PC-9 (cell line): ENCODE results near the gene MEPE. TPM values are rescaled to one million over a fixed set of nuclear protein-coding genes. Genes with fewer than 3 reads are reported as not detected.

ENCODE experiments used
- BruUV-seq: library from RNA; stranded (reverse); fragments of 400-500 nt; replicated peaks from 2 replicates; lab custom pipeline; 2021; lab: Mats Ljungman, UMichigan
- CTCF ChIA-PET: fragments of 300-600 bp; sonication (Branson Sonifier 250); formaldehyde crosslinking; loops from one replicate; lab custom pipeline; 2022; ENCODE audit warnings: antibody characterized with exemption; lab: Charles Lee
- POLR2A ChIA-PET: fragments of 300-600 bp; sonication (Branson Sonifier 250); formaldehyde crosslinking; loops from one replicate; lab custom pipeline; 2022; ENCODE audit warnings: antibody characterized with exemption; ENCODE audit not compliant: unreplicated experiment; lab: Charles Lee
- DNase-seq, 2 experiments: peaks; one replicate each; pipeline versions ENCODE4 v3.0.0 to v3.0.0-alpha.2; 2015 to 2022; ENCODE audit warnings: mixed read lengths in 1 of 2
- H2AFZ ChIP-seq: fragments of 200-600 bp; sonication (generic); 2 replicates; pipeline ENCODE4 v1.8.1; 2017; ENCODE audit warnings: antibody characterized with exemption
- H3F3A ChIP-seq: fragments of 200-600 bp; sonication (generic); 2 replicates; pipeline ENCODE4 v1.8.1; 2017; ENCODE audit warnings: antibody characterized with exemption, mild to moderate bottlenecking, low read depth; ENCODE audit not compliant: insufficient read depth
- H3K27ac ChIP-seq: fragments of 200-600 bp; sonication (generic); 2 replicates; pipeline ENCODE4 v1.6.1; 2016; ENCODE audit warnings: mixed run types
- H3K27me3 ChIP-seq: fragments of 200-600 bp; sonication (generic); 2 replicates; pipeline ENCODE4 v1.6.1; 2016; ENCODE audit warnings: low read depth, mixed run types; ENCODE audit not compliant: insufficient read depth
- H3K36me3 ChIP-seq: fragments of 200-600 bp; sonication (generic); 2 replicates; pipeline ENCODE4 v1.6.1; 2016; ENCODE audit warnings: low read depth, mixed run types
- H3K4me1 ChIP-seq: fragments of 200-600 bp; sonication (generic); replicated peaks from 2 replicates; pipeline ENCODE4 v1.6.1; 2016; ENCODE audit warnings: mixed run types; ENCODE audit not compliant: insufficient read depth
- H3K4me2 ChIP-seq: fragments of 200-600 bp; sonication (generic); 2 replicates; pipeline ENCODE4 v1.6.1; 2017; ENCODE audit warnings: mixed run types
- H3K4me3 ChIP-seq: fragments of 200-600 bp; sonication (generic); 2 replicates; pipeline ENCODE4 v1.6.1; 2016; ENCODE audit warnings: mixed run types
- H3K79me2 ChIP-seq: fragments of 200-600 bp; sonication (generic); 2 replicates; pipeline ENCODE4 v1.6.1; 2017; ENCODE audit warnings: low read depth, mixed run types
- H3K9me2 ChIP-seq: fragments of 200-600 bp; sonication (generic); 2 replicates; pipeline ENCODE4 v1.8.1; 2017; ENCODE audit warnings: mild to moderate bottlenecking; ENCODE audit not compliant: insufficient read depth
- H3K9me3 ChIP-seq: fragments of 200-600 bp; sonication (generic); 2 replicates; pipeline ENCODE4 v1.8.1; 2016; ENCODE audit warnings: low read depth; ENCODE audit not compliant: insufficient read depth
- H4K20me1 ChIP-seq: fragments of 200-600 bp; sonication (generic); 2 replicates; pipeline ENCODE4 v1.8.1; 2017; ENCODE audit not compliant: insufficient read depth
- CTCF ChIP-seq: fragments of 200-600 bp; sonication (generic); conservative IDR thresholded peaks from 2 replicates; pipeline ENCODE4 v1.6.1; 2017; ENCODE audit warnings: mixed run types, antibody characterized with exemption, mild to moderate bottlenecking, moderate library complexity
- EZH2 ChIP-seq: fragments of 200-600 bp; sonication (generic); IDR thresholded peaks from 2 replicates; pipeline ENCODE4 v1.8.0; 2017; ENCODE audit warnings: antibody characterized with exemption, low read depth
- intact Hi-C: fragments of 100-400 bp; cut with micrococcal nuclease; formaldehyde crosslinking; loops from one replicate; pipeline ENCODE4 v1.10.0; 2022; ENCODE audit not compliant: unreplicated experiment
- total RNA-seq: library from RNA; stranded (reverse); gene quantifications from 2 replicates; pipeline ENCODE4 v1.2.3, GENCODE V29; 2021

Gene MEPE
- total RNA-seq, 1 experiment from 2014 or later: not detected

GRCh38 chr4:87823724-87824123 is 9.0 kb upstream of the MEPE start:
- no peaks in the 10 kb centered on the region for H3K36me3 ChIP-seq
- CTCF ChIA-PET: no interaction called here
- no peaks in the 10 kb centered on the region for H3K9me2 ChIP-seq
- TF ChIP-seq EZH2 (no peak), CTCF (no peak)
- POLR2A ChIA-PET: no interaction called here
- H3K27me3 ChIP-seq: no peaks in the 10 kb centered on the region
- no peaks in the 10 kb centered on the region for H3K79me2 ChIP-seq
- DNase-seq: no peak
- H3K27ac ChIP-seq: no peak overlapping the region
- no peak overlapping the region for H3K4me3 ChIP-seq
- H4K20me1 ChIP-seq: no peaks in the 10 kb centered on the region
- no peaks in the 10 kb centered on the region for H3K9me3 ChIP-seq
- intact Hi-C loops: no loop called here
- peaks cover 7% of the 10 kb centered on the region; the same call in 1 of the 2 replicates for H3K4me1 ChIP-seq
- no TSS peak for BruUV-seq
- H3K4me2 ChIP-seq: no peak overlapping the region
- H2AFZ ChIP-seq: no peak overlapping the region
- no peaks in the 10 kb centered on the region for H3F3A ChIP-seq

- no peaks in the 10 kb centered on the region for H3K9me2 ChIP-seq
- H3K4me1 ChIP-seq: peaks cover 5% of the 10 kb centered on the region; the same call in 1 of the 2 replicates
- CTCF ChIA-PET: no interaction called here
- POLR2A ChIA-PET: no interaction called here
- no peak overlapping the region for H2AFZ ChIP-seq
- intact Hi-C loops: no loop called here
- H3K27ac ChIP-seq: no peak overlapping the region
- no peak for DNase-seq
- H3K4me3 ChIP-seq: no peak overlapping the region
- no peak for TF ChIP-seq CTCF
- H3K4me2 ChIP-seq: no peak overlapping the region
- H3K27me3 ChIP-seq: no peaks in the 10 kb centered on the region
- no peaks in the 10 kb centered on the region for H3K79me2 ChIP-seq
- no peaks in the 10 kb centered on the region for H3K36me3 ChIP-seq
- H3F3A ChIP-seq: no peaks in the 10 kb centered on the region
- no peaks in the 10 kb centered on the region for H4K20me1 ChIP-seq
- no TSS peak for BruUV-seq
- no peaks in the 10 kb centered on the region for H3K9me3 ChIP-seq
These were observed 8.4 kb upstream of the MEPE start for GRCh38 chr4:87824352-87824751.

DNA sequence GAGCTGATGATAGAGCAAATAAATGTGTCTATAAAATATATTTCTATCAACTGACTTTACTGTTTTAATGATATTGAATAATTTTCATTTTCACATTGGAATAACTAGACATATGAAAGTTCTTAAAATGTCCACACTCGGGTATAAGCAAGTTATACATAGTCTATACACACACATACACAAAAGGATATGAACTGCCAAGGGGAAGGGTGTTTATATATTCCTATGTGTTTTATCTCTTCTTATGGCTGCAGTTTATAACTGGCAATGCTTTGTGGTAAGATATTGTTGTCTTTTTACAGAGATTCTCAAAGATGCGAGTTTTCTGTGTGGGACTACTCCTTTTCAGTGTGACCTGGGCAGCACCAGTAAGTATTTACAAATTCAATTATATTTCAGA is 1.6 kb downstream of the MEPE start:
- H3K4me2 ChIP-seq: no peak overlapping the region
- no peaks in the 10 kb centered on the region for H3F3A ChIP-seq
- no TSS peak for BruUV-seq
- H3K27ac ChIP-seq: no peak overlapping the region
- no peak overlapping the region for H3K4me3 ChIP-seq
- no peak for TF ChIP-seq EZH2
- H4K20me1 ChIP-seq: no peaks in the 10 kb centered on the region
- no peaks in the 10 kb centered on the region for H3K27me3 ChIP-seq
- CTCF ChIA-PET: no interaction called here
- POLR2A ChIA-PET: no interaction called here
- no peaks in the 10 kb centered on the region for H3K4me1 ChIP-seq
- no peak for DNase-seq
- H3K9me3 ChIP-seq: no peaks in the 10 kb centered on the region
- no peaks in the 10 kb centered on the region for H3K36me3 ChIP-seq
- intact Hi-C loops: loop anchor here (10.0 kb wide), 1 partner anchor 1340 kb away; no protein-coding TSS in a partner anchor
- H2AFZ ChIP-seq: no peak overlapping the region
- H3K9me2 ChIP-seq: no peaks in the 10 kb centered on the region
- no peaks in the 10 kb centered on the region for H3K79me2 ChIP-seq

- POLR2A ChIA-PET: no interaction called here
- intact Hi-C loops: loop anchor here (10.0 kb wide), 1 partner anchor 1340 kb away; no protein-coding TSS in a partner anchor
These were observed 2.4 kb downstream of the MEPE start for GRCh38 chr4:87835197-87835596.

More at GRCh38 chr4:87835197-87835596, 2.4 kb downstream of the MEPE start:
- Histone ChIP-seq H3K4me1 (no peaks in the 10 kb centered on the region), H3K36me3 (no peaks in the 10 kb centered on the region), H3K27me3 (no peaks in the 10 kb centered on the region), H3K4me3 (no peak overlapping the region), H3F3A (no peaks in the 10 kb centered on the region), H4K20me1 (no peaks in the 10 kb centered on the region), H3K79me2 (no peaks in the 10 kb centered on the region), H3K9me3 (no peaks in the 10 kb centered on the region), H2AFZ (no peak overlapping the region), H3K4me2 (no peak overlapping the region), H3K9me2 (no peaks in the 10 kb centered on the region), H3K27ac (no peak overlapping the region)
- TF ChIP-seq EZH2 (no peak), CTCF (no peak)
- CTCF ChIA-PET: no interaction called here
- BruUV-seq: no TSS peak
- no peak for DNase-seq
